ENCODE results near the gene SLC16A6.
"Not testable (repeated sequence)": the region's sequence is repeated elsewhere in the genome, so short reads cannot be mapped to it uniquely, and the experiment has no call there.

SLC16A6 gene

GRCh38 chr17:68290955-68291835 is at the start of gene SLC16A6, which contains the start of gene ARSG:
Gene SLC16A6 (minus strand): TSS chr17:68291127. CDS start chr17:68278320, 12,807 bp downstream.
Gene ARSG (plus strand): TSS chr17:68291495. CDS start chr17:68307494, 15,999 bp downstream.
- TF ChIP-seq CTCF (IDR thresholded peaks at IDR 0.05; ENCODE audit: extremely low read depth, insufficient read depth, missing control alignments), result no peak
- in situ Hi-C loops (cut with MboI; ENCODE audit: low pct_unique_long_range_greater_than_20kb, low sequenced_read_pairs, unreplicated experiment), result no loop called here
- peak; percentile 93 for DNase-seq (ENCODE audit: low spot score)

- in situ Hi-C loops (cut with MboI; ENCODE audit: low pct_unique_long_range_greater_than_20kb, low sequenced_read_pairs, unreplicated experiment), result no loop called here
- no peak for TF ChIP-seq CTCF (IDR thresholded peaks at IDR 0.05; ENCODE audit: extremely low read depth, insufficient read depth, missing control alignments)
- no peak for DNase-seq (ENCODE audit: low spot score)
These were observed 43.5 kb upstream of the SLC16A6 start for GRCh38 chr17:68334393-68334792.

- DNase-seq (ENCODE audit: low spot score); in situ Hi-C loops (cut with MboI; ENCODE audit: low pct_unique_long_range_greater_than_20kb, low sequenced_read_pairs, unreplicated experiment): not testable (repeated sequence)
These were observed 41.0 kb upstream of the SLC16A6 start for GRCh38 chr17:68331932-68332331.

- no peak for TF ChIP-seq CTCF (IDR thresholded peaks at IDR 0.05; ENCODE audit: extremely low read depth, insufficient read depth, missing control alignments)
- no peak for DNase-seq (ENCODE audit: low spot score)
- in situ Hi-C loops (cut with MboI; ENCODE audit: low pct_unique_long_range_greater_than_20kb, low sequenced_read_pairs, unreplicated experiment), result no loop called here
These were observed 38.4 kb upstream of the SLC16A6 start for GRCh38 chr17:68329331-68329730.

GRCh38 chr17:68328676-68329075 is 37.7 kb upstream of the SLC16A6 start:
- TF ChIP-seq CTCF (IDR thresholded peaks at IDR 0.05; ENCODE audit: extremely low read depth, insufficient read depth, missing control alignments), result no peak
- in situ Hi-C loops (cut with MboI; ENCODE audit: low pct_unique_long_range_greater_than_20kb, low sequenced_read_pairs, unreplicated experiment), result no loop called here
- DNase-seq (ENCODE audit: low spot score), result no peak

- no peak for TF ChIP-seq CTCF (IDR thresholded peaks at IDR 0.05; ENCODE audit: extremely low read depth, insufficient read depth, missing control alignments)
- in situ Hi-C loops (cut with MboI; ENCODE audit: low pct_unique_long_range_greater_than_20kb, low sequenced_read_pairs, unreplicated experiment), result no loop called here
- DNase-seq (ENCODE audit: low spot score), result no peak
These were observed 37.1 kb upstream of the SLC16A6 start for GRCh38 chr17:68327823-68328557.

- no peak for DNase-seq (ENCODE audit: low spot score)
- in situ Hi-C loops (cut with MboI; ENCODE audit: low pct_unique_long_range_greater_than_20kb, low sequenced_read_pairs, unreplicated experiment), result no loop called here
- no peak for TF ChIP-seq CTCF (IDR thresholded peaks at IDR 0.05; ENCODE audit: extremely low read depth, insufficient read depth, missing control alignments)
These were observed 35.8 kb upstream of the SLC16A6 start for GRCh38 chr17:68326681-68327080.

Measured in GM13977 (cell line).